GM12872 (cell line): ENCODE results near the gene NUSAP1.

Experiments
- TF ChIP-seq, protein P1 (sequence below): IDR thresholded peaks from 3 replicates; pipeline ENCODE4 v1.5.1; 2011; ENCODE audit warnings: low read depth, mild to moderate bottlenecking, low read length, moderate library complexity; ENCODE audit not compliant: insufficient read depth

Gene NUSAP1

GRCh38 chr15:41332194-41333025 lies at the start of gene NUSAP1, which contains the start of gene OIP5:
Gene NUSAP1 (plus strand): TSS chr15:41332881. CDS start chr15:41332958, 77 bp downstream.
Gene OIP5 (minus strand): TSS chr15:41332591. CDS start chr15:41332561, 30 bp downstream.
- TF ChIP-seq, protein P1, sequence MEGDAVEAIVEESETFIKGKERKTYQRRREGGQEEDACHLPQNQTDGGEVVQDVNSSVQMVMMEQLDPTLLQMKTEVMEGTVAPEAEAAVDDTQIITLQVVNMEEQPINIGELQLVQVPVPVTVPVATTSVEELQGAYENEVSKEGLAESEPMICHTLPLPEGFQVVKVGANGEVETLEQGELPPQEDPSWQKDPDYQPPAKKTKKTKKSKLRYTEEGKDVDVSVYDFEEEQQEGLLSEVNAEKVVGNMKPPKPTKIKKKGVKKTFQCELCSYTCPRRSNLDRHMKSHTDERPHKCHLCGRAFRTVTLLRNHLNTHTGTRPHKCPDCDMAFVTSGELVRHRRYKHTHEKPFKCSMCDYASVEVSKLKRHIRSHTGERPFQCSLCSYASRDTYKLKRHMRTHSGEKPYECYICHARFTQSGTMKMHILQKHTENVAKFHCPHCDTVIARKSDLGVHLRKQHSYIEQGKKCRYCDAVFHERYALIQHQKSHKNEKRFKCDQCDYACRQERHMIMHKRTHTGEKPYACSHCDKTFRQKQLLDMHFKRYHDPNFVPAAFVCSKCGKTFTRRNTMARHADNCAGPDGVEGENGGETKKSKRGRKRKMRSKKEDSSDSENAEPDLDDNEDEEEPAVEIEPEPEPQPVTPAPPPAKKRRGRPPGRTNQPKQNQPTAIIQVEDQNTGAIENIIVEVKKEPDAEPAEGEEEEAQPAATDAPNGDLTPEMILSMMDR, result no peak; the same call in 2 of the 3 replicates

DNA sequence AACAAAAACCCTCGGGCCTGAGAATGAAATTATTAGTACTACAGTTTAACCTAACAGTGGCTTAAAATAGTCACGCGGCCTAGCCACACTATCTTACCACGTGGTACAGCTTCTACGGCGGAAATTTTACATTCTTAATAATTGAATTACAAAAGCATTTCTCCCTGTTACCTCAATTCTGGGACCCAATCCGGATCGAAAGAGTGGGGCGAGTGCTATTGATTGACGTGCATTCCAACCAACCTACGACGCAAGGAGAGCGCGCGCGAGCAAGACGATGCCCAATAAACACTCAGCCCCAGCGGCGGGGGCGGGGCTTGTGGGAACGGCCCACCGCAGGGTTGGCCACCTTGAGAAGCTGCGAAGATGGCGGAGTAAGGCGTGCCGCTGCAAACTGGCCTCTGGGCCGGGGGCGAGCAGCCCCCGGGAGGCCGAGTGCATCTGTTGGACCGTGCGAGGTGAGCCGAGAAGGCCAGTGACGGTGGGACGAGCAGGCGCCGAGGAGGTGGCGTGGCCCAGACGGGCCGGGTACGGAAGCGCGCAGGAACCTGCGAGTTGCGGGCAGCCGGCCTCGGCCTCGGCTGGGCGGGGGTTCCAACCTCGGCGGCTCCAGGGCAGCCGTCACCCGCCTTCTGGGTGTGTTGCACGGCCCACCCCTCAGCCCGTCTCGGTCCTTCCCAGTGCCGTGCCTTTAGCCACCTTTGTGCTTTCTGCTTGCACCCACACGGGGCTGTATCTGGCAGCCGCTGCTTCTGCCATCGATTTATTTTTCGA lies 48.8 kb upstream of the NUSAP1 start:
- TF ChIP-seq, protein P1, result no peak

DNA sequence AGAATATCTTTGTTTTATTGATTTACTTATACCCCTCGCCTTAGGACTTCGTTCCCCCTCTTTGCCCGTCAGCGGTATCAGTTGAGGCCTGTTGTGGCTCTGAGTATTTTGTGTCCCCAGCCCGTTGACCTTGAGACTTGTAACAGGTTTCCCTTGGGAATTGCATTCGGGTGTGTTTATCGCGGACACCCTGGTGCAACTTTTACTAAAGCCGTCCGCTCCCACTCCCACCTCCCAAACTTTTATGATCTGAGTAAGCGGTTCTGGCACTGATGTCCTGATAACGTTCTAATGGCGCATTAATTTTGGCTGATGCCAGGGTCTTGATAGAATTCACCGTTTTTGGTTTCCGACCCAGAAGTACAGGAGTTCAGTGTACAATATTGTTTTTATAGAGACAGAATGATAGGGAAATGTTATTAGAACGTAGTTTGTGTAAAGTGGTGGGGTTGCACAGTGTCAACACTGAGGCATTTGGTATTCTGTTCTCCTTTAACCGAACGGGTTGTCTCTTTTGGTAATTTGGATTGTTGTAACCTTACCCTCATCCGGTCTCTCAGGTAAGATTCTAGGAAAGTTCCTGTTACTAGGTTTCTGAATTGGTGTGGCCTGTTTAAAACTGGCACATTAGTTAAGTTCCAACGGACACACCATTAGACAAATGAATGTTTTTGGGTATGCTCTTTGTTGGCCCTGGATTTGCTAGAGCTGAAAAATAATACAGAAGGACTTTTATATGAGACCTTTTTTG lies 48.1 kb upstream of the NUSAP1 start:
- TF ChIP-seq, protein P1, result no peak

- TF ChIP-seq, protein P1, result no peak
Observed at GRCh38 chr15:41285285-41285684, 47.4 kb upstream of the NUSAP1 start.

DNA sequence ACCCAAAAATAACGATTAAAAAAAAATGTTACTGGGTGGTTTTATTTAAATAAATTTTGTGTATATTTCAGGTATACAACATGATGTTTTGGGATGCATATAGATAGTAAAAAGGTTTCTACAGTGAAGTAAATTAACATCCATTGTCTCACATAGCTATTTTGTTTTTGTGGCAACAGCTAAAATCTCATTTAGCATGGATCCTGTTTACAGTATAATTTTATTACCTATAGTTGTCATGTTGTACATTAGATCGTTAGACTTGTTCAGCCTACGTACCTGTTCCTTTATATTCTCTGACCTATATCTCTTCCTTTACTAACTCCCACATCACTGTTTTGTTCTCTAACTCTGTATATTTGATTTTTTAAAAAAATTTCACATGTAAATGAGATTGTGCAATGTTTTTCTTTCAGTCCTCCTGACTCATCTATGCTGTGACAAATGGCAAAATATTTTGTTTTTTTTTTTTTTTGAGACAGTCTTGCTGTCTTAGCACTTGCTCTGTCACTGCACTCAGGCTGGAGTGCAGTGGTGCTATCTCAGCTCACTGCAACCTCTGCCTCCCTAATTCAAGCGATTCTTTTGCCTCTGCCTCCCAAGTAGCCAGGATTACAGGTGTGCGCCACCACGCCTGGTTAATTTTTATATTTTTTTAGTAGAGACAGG lies 45.9 kb upstream of the NUSAP1 start:
- TF ChIP-seq, protein P1, result no peak

GRCh38 chr15:41288464-41288863 lies 44.2 kb upstream of the NUSAP1 start:
- TF ChIP-seq, protein P1, result no peak
